GM19023 (cell line): ENCODE measurements around the gene CSHL1.
"Not testable (repeated sequence)": the region's sequence is repeated elsewhere in the genome, so short reads cannot be mapped to it uniquely, and the experiment has no call there.

ENCODE experiments used
- ATAC-seq: cut with Tn5 transposase; IDR thresholded peaks from one replicate; pipeline ENCODE4 v1.9.1; 2021; ENCODE audit warnings: mild to moderate bottlenecking, moderate library complexity; ENCODE audit not compliant: unreplicated experiment

CSHL1 gene

DNA sequence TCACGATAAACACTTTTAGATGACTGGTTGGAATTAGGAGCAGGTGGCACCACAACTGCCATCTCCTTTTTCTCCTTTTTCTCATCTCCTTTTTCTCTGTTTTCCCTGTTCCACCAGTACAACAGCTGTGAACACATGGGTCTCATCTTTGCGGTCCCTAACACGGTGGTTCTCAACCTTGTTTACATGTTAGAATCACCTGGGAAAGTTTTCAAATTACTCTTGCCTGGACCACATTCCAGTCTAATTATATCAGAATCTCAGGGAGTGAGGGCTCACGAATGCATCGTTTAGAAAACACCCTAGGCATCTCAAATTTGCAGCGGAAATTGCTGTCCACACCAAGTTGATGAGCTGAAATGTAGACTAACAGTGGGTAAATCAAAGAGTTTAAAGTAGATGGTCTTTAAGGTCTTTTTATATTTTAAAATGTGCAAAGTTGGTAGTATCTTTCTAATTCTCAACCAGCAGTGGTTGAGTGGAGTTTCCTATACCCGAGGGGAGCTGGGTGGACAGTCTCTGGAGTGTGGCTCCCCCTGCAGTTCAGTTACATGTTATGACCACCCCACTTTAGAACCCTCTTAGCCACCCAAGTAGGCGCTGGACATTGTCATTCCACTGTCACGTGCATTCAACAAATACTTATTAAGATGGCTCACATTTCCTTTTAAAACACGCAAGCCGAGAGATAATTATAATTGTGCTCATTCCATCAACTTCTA lies 18.6 kb downstream of the CSHL1 start:
- not testable (repeated sequence) for ATAC-seq

DNA sequence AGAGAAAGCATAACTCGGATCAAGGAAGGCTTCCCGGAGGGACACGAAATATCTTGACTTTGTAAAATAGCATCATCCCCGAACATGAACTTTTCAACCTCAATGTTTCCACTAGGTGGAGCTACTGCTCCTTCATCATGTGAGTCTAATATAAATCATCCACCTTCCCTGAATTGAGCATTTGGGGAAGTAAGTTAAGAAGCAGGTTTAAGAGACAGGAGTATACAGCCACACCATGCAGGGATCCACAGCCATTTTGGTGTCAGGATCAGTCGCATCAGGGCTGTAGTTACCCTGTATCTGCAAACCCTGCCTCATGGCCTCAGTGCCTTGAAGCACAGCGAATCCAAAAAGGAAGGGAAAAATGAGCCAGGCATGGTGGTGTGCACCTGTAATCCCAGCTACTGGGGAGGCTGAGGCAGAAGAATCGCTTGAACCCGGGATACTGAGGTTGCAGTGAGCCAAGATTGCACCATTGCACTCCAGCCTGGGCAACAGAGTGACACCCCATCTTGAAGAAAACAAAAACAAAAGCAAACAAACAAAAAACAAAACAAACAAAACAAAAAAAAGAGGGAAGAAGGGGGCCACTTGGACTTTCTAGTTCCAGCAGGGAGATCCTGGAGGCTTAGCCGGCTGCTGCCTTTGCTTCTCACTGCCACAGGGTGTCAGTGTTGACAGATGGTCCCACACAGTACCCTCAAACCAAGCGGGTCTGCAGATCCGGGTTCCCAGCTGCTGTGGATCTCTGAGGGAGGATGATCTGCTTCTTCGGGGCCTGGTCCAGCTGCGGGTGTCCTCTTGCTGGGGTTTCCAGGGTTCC lies 21.8 kb downstream of the CSHL1 start:
- not testable (repeated sequence) for ATAC-seq

DNA sequence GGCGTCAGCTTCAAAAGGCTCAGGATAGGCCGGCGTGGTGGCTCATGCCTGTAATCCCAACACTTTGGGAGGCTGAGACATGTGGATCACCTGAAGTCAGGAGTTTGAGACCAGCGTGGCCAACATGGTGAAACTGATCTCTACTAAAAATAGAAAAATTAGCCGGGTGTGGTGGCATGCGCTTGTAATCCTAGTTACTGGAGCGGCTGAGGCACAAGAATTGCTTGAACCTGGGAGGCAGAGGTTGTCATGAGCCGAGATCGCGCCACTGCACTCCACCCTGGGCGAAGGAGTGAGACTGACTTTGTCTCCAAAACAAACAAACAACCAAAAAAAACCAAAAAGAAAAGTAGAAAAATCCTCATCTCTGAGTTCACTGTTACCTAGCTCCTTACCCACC lies 25.9 kb downstream of the CSHL1 start:
- not testable (repeated sequence) for ATAC-seq

DNA sequence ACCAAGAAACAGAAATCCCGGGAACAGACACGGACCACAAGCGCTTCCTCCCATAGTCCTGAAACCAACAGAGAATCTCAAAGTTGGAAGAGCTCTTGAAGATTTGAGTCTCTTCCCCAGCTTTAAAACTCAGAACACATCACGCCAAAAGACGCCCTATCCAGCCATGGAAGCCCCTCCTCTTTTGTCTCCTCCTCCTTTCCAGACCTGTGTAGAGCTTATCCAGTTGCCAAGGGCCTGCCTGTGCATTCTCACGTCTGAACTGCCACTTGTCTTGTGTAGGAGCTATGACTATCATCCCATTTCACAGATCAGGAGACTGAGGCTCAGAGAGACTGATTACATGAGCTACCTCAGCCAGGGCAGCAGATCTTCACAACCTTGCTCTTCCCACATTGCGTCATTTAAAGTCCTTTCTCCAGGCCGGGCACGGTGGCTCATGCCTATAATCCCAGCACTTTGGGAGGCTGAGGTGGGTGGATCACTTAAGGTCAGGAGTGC lies 28.4 kb downstream of the CSHL1 start:
- ATAC-seq = not testable (repeated sequence)

DNA sequence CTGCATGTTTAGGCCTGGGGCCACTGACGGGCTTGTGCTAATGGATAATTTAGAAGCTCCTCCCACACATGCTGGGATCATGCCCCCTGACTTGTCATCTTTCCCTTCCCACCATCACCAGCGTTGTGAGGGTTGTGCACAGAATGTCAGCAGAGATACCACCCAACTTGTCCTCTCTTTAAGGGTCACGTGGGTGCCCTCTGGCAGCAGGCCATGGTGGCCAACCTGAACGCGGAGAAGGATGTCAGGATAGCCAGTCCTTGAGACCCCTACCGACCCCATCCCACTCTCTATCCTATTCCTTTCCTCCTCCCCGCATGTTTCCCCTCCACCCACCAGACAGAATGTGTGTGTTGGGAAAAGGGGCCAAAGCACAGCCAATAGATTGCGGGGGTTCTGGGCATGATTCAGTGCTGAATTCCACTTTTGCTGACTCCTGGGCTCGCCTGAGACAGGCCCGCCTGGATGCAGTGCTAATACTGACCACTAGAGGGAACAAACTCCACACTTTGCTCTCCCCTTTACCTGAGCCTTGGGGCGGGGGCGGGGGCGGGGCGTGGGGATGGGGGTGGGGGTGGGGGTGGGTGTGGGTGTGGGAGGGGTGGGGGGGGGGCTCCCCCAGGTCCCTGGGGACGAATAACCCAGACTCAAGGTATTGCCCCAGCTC lies 29.0 kb downstream of the CSHL1 start, which contains the start of gene GH2:
TSS of gene GH2 (minus strand) at position 10 of the 667 bp plus-strand sequence. CDS start 143 bp downstream, outside the sequence.
- ATAC-seq = no peak

DNA sequence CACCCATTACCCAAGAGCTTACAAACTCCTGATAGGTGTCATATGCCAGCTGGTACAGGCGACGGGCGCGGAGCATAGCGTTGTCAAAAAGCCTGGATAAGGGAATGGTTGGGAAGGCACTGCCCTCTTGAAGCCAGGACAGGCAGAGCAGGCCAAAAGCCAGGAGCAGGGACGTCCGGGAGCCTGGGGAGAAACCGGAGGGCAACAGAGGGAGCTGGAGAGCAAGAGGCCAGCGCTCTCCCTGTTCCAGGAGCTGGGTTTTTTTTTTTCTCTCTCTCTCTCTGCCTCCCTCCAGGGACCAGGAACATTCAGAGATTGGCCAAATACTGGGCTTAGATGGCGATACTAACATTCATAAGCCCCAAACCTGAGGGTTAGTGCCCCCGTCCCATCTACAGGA lies 29.7 kb downstream of the CSHL1 start:
- not testable (repeated sequence) for ATAC-seq

DNA sequence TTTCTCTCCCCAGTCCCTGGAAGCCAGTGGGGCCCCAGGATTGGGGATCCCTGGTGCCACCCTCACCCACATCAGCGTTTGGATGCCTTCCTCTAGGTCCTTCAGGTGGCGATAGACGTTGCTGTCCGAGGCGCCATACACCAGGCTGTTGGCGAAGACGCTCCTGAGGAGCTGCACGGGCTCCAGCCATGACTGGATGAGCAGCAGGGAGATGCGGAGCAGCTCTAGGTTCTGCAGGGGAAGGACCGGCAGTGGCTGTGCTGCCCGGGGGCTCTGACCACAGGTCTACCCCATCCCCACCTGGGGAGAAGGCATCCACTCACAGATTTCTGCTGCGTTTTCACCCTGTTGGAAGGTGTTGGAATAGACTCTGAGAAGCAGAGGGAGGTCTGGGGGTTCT lies 30.4 kb downstream of the CSHL1 start:
- ATAC-seq = no peak

DNA sequence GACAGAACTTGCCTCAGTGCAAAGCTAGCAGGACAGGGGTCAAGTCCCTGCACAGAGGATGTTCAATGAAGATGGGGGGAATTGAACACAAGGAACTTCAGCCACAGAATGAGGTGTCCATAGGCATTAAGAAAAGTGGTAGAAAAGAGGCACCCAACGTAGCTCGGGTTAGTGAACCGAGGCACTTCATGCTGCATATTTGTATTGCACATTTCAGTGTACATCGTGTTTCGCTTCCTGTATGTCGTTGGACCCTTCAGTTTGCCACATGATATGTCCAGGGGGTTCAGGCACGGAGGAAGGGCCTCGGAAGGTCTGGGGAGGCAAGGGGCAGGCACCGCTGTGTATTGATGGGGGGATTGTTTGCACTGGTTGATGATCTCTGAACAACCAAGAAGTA lies 32.6 kb downstream of the CSHL1 start:
- ATAC-seq = not testable (repeated sequence)

DNA sequence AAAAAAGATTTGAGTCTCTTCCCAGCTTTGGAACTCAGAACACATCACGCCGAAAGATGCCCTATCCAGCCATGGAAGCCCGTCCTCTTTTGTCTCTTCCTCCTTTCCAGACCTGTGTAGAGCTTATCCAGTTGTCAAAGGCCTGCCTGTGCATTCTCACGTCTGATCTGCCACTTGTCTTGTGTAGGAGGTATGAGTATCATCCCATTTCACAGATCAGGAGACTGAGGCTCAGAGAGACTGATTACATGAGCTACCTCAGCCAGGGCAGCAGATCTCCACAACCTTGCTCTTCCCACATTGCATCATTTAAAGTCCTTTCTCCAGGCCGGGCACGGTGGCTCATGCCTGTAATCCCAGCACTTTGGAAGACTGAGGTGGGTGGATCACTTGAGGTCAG lies 36.4 kb downstream of the CSHL1 start:
- not testable (repeated sequence) for ATAC-seq

DNA sequence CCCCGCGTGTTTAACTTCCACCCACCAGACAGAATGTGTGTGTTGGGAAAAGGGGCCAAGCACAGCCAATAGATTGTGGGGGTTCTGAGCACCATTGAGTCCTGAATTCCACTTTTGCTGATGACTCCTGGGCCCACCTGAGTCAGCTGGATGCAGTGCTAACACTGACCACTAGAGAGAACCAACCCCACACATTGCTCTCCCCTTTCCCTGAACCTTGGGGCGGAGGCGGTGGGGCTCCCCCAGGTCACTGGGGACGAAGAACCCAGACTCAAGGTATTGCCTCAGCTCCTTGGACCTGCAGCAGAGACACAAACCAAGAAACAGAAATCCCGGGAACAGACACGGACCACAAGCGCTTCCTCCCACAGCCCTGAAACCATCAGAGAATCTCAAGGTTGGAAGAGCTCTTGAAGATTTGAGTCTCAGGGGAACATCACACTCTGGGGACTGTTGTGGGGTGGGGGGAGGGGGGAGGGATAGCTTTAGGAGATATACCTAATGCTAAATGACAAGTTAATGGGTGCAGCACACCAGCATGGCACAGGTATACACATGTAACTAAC lies 36.9 kb downstream of the CSHL1 start:
- ATAC-seq = not testable (repeated sequence)

DNA sequence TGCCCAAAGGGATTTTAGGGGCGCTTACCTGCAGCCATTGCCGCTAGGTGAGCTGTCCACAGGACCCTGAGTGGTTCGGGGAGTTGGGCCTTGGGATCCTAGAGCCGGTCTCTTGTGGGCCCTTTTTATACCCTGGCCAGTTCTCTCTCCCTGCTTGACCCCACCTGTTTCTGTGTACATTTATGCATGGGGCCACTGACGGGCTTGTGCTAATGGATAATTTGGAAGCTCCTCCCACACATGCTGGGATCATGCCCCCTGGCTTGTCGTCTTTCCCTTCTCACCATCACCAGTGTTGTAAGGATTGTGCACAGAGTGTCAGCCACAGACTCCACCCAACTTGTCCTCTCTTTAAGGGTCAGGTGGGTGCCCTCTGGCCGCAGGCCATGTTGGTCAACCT lies 37.5 kb downstream of the CSHL1 start, which contains the start of gene CSH2:
TSS of gene CSH2 (minus strand) at position 101 of the 400 bp plus-strand sequence. CDS start at position 38, 63 bp downstream.
- ATAC-seq = not testable (repeated sequence)

DNA sequence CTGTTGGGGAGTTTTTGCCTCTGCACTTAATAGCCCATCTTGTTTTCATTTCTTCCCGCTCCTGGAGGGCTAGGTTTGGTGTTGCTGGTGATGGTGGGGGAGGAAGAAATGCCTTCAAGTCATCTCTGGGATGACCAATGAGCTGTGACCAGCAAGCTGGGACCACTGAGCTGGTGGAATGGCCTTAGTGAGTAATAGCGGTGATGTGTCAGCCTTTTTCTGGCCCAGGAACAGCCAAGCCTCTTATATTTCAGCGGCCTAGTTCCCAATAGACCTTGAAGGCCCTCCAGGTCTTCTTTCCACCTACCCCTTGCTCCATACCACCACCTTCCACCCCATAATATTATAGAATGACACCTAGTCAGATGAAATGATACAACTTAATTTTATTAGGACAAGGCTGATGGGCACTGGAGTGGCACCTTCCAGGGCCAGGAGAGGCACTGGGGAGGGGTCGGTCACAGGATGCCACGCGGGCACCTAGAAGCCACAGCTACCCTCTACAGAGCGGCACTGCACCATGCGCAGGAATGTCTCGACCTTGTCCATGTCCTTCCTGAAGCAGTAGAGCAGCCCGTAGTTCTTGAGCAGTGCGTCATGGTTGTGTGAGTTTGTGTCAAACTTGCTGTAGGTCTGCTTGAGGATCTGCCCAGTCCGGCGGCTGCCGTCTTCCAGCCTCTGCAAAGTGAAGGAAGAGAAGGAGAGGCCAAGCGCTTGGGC lies 39.3 kb downstream of the CSHL1 start:
- not testable (repeated sequence) for ATAC-seq

DNA sequence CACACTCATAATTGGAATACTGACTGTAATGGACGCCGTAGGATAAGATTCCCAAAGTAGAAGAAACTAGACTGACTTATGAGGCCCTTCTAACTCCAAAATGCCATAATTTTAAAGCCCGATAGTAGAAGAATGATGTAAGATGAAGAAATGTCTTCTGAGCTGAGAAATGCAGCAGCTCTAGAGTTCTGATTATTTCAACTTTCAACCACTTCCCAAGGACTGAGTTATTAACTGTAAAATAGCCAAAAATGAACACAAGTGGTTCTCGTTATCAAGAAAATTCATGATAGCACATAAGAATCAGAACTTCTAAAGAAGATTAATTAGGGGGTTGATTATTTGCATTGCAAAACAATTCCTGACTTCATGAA lies 40.8 kb downstream of the CSHL1 start:
- not testable (repeated sequence) for ATAC-seq

DNA sequence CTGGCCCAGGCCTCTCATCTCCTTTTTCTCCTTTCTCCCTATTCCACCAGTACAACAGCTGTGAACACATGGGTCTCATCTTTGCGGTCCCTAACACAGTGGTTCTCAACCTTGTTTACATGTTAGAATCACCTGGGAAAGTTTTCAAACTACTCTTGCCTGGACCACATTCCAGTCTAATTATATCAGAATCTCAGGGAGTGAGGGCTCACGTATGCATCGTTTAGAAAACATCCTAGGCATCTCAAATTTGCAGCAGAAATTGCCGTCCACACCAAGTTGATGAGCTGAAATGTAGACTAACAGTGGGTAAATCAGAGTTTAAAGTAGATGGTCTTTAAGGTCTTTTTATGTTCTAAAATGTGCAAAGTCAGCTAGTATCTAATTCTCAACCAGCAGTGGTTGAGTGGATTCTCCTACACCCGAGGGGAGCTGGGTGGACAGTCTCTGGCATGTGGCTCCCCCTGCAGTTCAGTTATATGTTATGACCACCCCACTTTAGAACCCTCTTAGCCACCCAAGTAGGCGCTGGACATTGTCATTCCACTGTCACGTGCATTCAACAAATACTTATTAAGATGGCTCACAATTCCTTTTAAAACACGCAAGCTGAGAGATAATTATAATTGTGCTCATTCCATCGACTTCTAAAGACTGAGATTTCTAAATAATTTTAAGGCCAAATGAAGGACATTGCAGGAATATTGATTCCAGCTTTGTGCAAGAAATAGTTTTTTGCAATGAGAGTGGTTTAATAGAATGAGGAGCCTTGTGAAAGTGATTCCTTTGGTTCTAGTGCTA lies 41.4 kb downstream of the CSHL1 start:
- not testable (repeated sequence) for ATAC-seq

DNA sequence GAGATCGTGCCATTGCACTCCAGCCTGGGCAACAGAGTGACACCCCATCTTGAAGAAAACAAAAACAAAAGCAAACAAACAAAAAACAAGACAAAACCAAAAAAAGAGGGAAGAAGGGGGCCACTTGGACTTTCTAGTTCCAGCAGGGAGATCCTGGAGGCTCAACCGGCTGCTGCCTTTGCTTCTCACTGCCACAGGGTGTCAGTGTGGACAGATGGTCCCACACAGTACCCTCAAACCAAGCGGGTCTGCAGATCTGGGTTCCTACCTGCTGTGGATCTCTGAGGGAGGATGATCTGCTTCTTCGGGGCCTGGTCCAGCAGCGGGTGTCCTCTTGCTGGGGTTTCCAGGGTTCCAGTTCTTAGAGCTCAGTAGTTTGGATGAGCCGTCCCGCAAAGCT lies 44.4 kb downstream of the CSHL1 start:
- ATAC-seq = not testable (repeated sequence)
